ENCODE results near the gene SRP68.

GRCh38 chr17:76086384-76086783, 14.1 kb upstream of the SRP68 start:
- TF ChIP-seq HDAC2 (IDR thresholded peaks at IDR 0.05; ENCODE audit: borderline replicate concordance in 1 of 2, low read depth in 2 of 2, low read length in 2 of 2) (no peak), GABPA (IDR thresholded peaks at IDR 0.05; ENCODE audit: borderline replicate concordance, insufficient read depth, low read length) (no peak), CTCF (IDR thresholded peaks at IDR 0.05; ENCODE audit: control extremely low read depth in 1 of 3, insufficient read depth in 1 of 3, low read depth in 1 of 3, low read length in 3 of 3) (no peak), POLR2AphosphoS5 (IDR thresholded peaks at IDR 0.05; ENCODE audit: low read depth, low read length) (no peak), EP300 (IDR thresholded peaks at IDR 0.05; ENCODE audit: borderline replicate concordance in 1 of 2, low read depth in 2 of 2, low read length in 2 of 2) (no peak), KDM1A (IDR thresholded peaks at IDR 0.05; ENCODE audit: borderline replicate concordance, low read length) (no peak), PHF8 (conservative IDR thresholded peaks at IDR 0.05; ENCODE audit: low read depth, low read length) (no peak), RXRA (IDR thresholded peaks at IDR 0.05; ENCODE audit: insufficient read depth, low read depth, low read length) (no peak), CBX8 (IDR thresholded peaks at IDR 0.05; ENCODE audit: borderline replicate concordance, low read depth, low read length) (no peak), FOSL1 (IDR thresholded peaks at IDR 0.05; ENCODE audit: insufficient read depth, low read depth, low read length) (no peak), SP1 (IDR thresholded peaks at IDR 0.05; ENCODE audit: low read depth, low read length) (no peak)

All from H1 (cell line).